NCI-H226 (cell line): Measurements from ENCODE around the gene VANGL2.

Source experiments
- DNase-seq: peaks from one replicate; pipeline ENCODE4 v3.0.0-alpha.2; 2015

VANGL2 gene

GRCh38 chr1:160466961-160467360 is 66.6 kb downstream of the VANGL2 start:
- DNase-seq, result no peak

- no peak for DNase-seq
These were observed 67.2 kb downstream of the VANGL2 start for GRCh38 chr1:160467576-160467975.

GRCh38 chr1:160471253-160471652 is 70.9 kb downstream of the VANGL2 start:
- DNase-seq, result no peak

GRCh38 chr1:160472112-160472511 is 71.7 kb downstream of the VANGL2 start:
- no peak for DNase-seq

- no peak for DNase-seq
These were observed 74.3 kb downstream of the VANGL2 start for GRCh38 chr1:160474392-160475242.
